Ishikawa (cell line): ENCODE measurements around the gene NT5C.

Experiments
- CEBPB ChIP-seq: IDR thresholded peaks from 2 replicates; pipeline ENCODE4 v1.6.1; 2012
- CREB1 ChIP-seq: IDR thresholded peaks from 2 replicates; pipeline ENCODE4 v1.6.1; 2012; ENCODE audit warnings: low read depth
- EGR1 ChIP-seq: IDR thresholded peaks from 2 replicates; pipeline ENCODE4 v1.6.1; 2012
- EP300 ChIP-seq: IDR thresholded peaks from 2 replicates; pipeline ENCODE4 v1.6.1; 2012; ENCODE audit warnings: borderline replicate concordance
- FOXM1 ChIP-seq: IDR thresholded peaks from 2 replicates; pipeline ENCODE4 v1.6.1; 2012; ENCODE audit warnings: low read depth, borderline replicate concordance
- NFIC ChIP-seq: IDR thresholded peaks from 2 replicates; pipeline ENCODE4 v1.6.1; 2012
- RAD21 ChIP-seq: IDR thresholded peaks from 2 replicates; pipeline ENCODE4 v1.6.1; 2012; ENCODE audit warnings: low read depth
- TAF1 ChIP-seq: IDR thresholded peaks from 2 replicates; pipeline ENCODE4 v1.6.1; 2012; ENCODE audit warnings: low read depth, mild to moderate bottlenecking
- TCF12 ChIP-seq: IDR thresholded peaks from 2 replicates; pipeline ENCODE4 v1.6.1; 2012; ENCODE audit warnings: low read depth
- TEAD4 ChIP-seq: IDR thresholded peaks from 2 replicates; pipeline ENCODE4 v1.6.1; 2012
- YY1 ChIP-seq: IDR thresholded peaks from 2 replicates; pipeline ENCODE4 v1.6.1; 2012; ENCODE audit warnings: low read depth
- ZBTB7A ChIP-seq: IDR thresholded peaks from 2 replicates; pipeline ENCODE4 v1.6.1; 2012; ENCODE audit warnings: low read depth
- TF ChIP-seq, protein P1 (sequence below): IDR thresholded peaks from 2 replicates; pipeline ENCODE4 v1.6.1; 2012; ENCODE audit warnings: low read depth, mild to moderate bottlenecking
- TF ChIP-seq, protein P2 (sequence below): IDR thresholded peaks from 2 replicates; pipeline ENCODE4 v1.6.1; 2012
- TF ChIP-seq, protein P3 (sequence below): IDR thresholded peaks from 2 replicates; pipeline ENCODE4 v1.6.1; 2012

Gene NT5C

DNA sequence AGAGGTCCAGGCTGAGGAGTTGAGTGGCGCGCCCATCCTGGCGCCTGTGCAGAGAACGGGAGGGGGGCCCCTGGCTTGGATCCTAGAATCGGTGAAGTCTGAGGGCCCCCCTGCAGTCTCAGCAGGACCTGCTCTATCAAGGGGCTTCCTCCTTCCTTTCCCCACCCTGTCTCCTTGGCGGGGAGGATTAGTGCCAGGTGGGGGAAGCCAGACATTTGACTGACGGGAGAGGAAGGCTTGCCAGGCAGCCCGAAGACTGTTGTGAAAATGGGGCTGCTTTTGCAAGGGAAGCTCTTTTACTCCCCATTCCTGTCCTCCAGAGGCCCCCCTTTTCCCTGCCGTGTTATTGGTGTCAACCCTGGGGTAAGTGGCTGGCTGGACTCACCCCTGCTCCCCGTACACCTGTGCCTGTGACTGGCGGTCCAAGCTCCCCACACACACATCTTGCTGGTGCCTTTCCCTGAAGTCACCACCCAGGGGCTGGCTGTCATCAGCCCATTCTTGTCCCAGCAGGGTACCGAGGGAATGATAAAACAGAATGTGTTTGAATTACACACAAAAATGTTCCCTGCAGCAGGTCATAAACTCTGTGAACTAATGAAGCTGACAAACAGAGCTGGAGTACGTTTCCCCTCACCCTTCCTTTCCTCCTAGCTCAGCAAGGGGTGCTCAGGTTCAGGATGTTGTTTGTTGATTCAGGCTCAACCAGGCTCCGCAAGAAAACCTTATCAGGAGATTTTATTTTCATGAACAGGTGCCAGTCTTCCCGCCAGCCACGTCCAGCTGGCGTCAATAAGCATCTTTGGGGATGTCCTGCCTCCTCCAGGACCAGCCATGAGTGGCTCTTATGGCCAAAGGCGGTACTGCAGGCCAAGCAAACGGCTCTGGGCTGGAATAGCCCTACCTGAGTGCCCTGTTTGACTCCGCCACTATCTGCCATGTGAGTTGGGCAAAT lies 26.1 kb downstream of the NT5C start:
- TF ChIP-seq ZBTB7A (no peak), CEBPB (no peak), RAD21 (peak; percentile 78)

DNA sequence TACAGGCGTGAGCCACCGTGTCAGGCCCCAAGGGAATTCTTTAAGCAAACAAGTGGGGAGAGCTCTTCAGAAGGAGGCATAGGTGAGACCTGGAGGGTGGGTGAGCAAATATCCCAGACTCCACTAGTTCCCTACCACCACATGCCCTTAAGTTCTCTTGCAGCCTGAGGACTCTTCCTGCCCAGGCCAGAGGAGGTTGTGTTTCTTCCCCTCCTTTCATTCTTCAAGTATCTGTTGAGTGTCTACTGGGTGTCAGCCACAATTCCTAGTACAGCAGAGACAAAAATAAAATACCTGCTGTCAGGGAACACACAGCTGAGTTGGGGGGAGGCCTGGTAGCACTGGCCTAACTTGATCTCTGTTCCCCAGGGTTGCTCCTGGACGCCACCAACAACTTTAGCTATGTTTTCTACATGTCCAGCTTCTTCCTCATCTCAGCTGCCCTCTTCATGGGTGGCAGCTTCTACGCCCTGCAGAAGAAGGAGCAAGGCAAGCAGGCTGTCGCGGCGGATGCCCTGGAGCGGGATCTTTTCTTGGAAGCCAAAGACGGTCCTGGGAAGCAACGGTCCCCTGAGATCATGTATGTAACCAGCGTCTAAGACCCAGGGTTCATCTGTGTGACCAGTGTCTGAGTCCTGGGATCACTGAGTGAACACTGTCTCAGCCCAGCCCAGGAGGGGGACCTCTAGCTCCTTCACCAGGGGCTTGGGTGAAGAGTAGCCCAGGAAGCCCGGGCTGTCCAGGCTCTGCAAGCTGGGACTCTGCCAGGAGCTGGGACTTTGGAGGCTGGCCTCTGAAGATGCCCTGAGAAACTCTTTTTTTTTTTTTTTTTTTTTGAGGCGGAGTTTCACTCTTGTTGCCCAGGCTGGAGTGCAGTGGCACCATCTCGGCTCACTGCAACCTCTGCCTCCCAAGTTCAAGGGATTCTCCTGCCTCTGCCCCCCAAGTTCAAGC lies 27.7 kb downstream of the NT5C start:
- TF ChIP-seq CREB1 (no peak), TEAD4 (no peak), YY1 (no peak)
- TF ChIP-seq, protein P1, sequence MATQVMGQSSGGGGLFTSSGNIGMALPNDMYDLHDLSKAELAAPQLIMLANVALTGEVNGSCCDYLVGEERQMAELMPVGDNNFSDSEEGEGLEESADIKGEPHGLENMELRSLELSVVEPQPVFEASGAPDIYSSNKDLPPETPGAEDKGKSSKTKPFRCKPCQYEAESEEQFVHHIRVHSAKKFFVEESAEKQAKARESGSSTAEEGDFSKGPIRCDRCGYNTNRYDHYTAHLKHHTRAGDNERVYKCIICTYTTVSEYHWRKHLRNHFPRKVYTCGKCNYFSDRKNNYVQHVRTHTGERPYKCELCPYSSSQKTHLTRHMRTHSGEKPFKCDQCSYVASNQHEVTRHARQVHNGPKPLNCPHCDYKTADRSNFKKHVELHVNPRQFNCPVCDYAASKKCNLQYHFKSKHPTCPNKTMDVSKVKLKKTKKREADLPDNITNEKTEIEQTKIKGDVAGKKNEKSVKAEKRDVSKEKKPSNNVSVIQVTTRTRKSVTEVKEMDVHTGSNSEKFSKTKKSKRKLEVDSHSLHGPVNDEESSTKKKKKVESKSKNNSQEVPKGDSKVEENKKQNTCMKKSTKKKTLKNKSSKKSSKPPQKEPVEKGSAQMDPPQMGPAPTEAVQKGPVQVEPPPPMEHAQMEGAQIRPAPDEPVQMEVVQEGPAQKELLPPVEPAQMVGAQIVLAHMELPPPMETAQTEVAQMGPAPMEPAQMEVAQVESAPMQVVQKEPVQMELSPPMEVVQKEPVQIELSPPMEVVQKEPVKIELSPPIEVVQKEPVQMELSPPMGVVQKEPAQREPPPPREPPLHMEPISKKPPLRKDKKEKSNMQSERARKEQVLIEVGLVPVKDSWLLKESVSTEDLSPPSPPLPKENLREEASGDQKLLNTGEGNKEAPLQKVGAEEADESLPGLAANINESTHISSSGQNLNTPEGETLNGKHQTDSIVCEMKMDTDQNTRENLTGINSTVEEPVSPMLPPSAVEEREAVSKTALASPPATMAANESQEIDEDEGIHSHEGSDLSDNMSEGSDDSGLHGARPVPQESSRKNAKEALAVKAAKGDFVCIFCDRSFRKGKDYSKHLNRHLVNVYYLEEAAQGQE, result no peak

DNA sequence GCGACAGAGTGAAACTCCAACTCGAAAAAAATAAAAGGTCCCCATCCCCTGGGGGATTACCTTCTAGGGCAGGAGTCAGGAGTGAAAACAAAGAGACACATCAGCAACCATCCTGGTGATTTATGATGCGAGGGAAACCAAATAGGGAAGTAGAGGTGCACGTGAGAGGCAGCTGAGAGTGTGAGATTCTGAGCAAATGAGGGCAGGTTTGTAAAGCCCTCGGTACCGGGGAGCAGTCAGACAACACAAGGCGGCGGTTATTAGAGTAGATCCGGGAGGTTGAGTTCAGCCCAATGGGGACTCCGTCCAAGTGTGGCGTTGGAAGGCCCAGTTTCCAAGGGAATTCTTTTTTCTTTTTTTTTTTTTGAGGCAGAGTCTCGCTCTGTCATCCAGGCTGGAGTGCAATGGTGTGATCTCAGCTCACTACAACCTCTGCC lies 29.1 kb downstream of the NT5C start:
- no peak for TF ChIP-seq EP300
- TF ChIP-seq, protein P2, sequence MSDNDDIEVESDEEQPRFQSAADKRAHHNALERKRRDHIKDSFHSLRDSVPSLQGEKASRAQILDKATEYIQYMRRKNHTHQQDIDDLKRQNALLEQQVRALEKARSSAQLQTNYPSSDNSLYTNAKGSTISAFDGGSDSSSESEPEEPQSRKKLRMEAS, result no peak
- TF ChIP-seq EGR1, result no peak
- TF ChIP-seq TEAD4, result no peak
- no peak for TF ChIP-seq CEBPB
- TF ChIP-seq FOXM1, result no peak
- TF ChIP-seq, protein P1, result no peak
- no peak for TF ChIP-seq YY1
- TF ChIP-seq CREB1, result no peak

DNA sequence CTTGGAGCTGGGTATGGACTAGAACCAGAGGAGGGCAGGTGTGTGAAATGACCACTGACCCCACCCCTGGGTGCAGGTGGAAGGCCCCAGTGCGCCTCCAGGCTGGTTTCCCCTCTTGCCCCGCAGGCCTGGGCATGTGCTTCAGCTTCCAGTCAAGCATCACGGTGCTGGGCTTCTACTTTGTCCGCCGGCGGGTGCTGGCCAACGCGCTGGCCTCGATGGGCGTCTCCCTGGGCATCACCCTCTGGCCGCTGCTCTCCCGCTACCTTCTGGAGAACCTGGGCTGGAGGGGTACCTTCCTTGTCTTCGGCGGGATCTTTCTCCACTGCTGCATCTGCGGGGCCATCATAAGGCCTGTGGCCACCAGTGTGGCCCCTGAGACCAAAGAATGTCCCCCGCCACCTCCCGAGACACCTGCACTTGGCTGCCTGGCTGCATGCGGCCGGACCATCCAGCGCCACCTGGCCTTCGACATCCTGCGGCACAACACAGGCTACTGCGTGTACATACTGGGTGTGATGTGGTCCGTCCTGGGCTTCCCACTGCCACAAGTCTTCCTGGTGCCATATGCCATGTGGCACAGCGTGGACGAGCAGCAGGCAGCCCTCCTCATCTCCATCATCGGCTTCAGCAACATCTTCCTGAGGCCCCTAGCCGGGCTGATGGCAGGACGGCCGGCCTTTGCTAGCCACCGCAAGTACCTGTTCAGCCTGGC lies 31.5 kb downstream of the NT5C start:
- TF ChIP-seq NFIC, result no peak
- no peak for TF ChIP-seq TAF1
- no peak for TF ChIP-seq CEBPB
- TF ChIP-seq CREB1, result no peak
- no peak for TF ChIP-seq EGR1
- TF ChIP-seq FOXM1, result no peak
- TF ChIP-seq, protein P1, result no peak
- TF ChIP-seq, protein P2, result no peak
- TF ChIP-seq TCF12, result no peak
- TF ChIP-seq RAD21, result no peak
- no peak for TF ChIP-seq ZBTB7A
- TF ChIP-seq YY1, result no peak
- TF ChIP-seq TEAD4, result no peak
- no peak for TF ChIP-seq EP300
- TF ChIP-seq, protein P3, sequence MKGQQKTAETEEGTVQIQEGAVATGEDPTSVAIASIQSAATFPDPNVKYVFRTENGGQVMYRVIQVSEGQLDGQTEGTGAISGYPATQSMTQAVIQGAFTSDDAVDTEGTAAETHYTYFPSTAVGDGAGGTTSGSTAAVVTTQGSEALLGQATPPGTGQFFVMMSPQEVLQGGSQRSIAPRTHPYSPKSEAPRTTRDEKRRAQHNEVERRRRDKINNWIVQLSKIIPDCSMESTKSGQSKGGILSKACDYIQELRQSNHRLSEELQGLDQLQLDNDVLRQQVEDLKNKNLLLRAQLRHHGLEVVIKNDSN, result no peak
